Right lobe of liver (tissue), 6 donors: ENCODE data around the gene MED6. TPM values are rescaled to one million over a fixed set of nuclear protein-coding genes. Genes with fewer than 3 reads are reported as not detected.

Source experiments
- ATAC-seq, 4 donors: fragments of 200-7000 bp; cut with Tn5 transposase; one replicate each; pipeline ENCODE4 v1.9.1; 2020; ENCODE audit warnings: mild to moderate bottlenecking in 4 of 4, moderate library complexity in 4 of 4
- DNase-seq, 3 donors: peaks; one replicate each; pipeline ENCODE4 v3.0.0-alpha.2; 2020
- H3K27ac ChIP-seq, 3 donors: fragments of 200-600 bp; one replicate each; pipeline ENCODE4 v1.8.0; 2022
- H3K27me3 ChIP-seq, 2 donors: fragments of 200-600 bp; one replicate each; pipeline ENCODE4 v1.8.0; 2022
- H3K36me3 ChIP-seq, 4 donors: fragments of 200-600 bp; sonication (generic) in 1 of 4; one replicate each; pipeline versions ENCODE4 v1.5.1 to v1.8.0; 2017 to 2022; ENCODE audit warnings: control low read depth in 1 of 4
- H3K4me1 ChIP-seq, 4 donors: fragments of 200-600 bp; sonication (generic) in 1 of 4; one replicate each; pipeline versions ENCODE4 v1.5.1 to v1.8.0; 2017 to 2022; ENCODE audit warnings: control low read depth in 1 of 4
- H3K4me3 ChIP-seq, 3 donors: fragments of 200-600 bp; one replicate each; pipeline ENCODE4 v1.8.0; 2022
- H3K9me3 ChIP-seq, 4 donors: fragments of 200-600 bp; sonication (generic) in 1 of 4; one replicate each; pipeline versions ENCODE4 v1.5.1 to v1.8.0; 2017 to 2022; ENCODE audit warnings: control low read depth in 1 of 4
- CTCF ChIP-seq, 4 donors: fragments of 200-600 bp in 3 of 4; fragments of 450-650 bp in 1 of 4; IDR thresholded peaks; one replicate each; pipeline versions ENCODE4 v1.5.1 to v1.8.0; 2016 to 2022; ENCODE audit warnings: antibody characterized with exemption in 4 of 4, mild to moderate bottlenecking in 2 of 4
- POLR2A ChIP-seq: fragments of 450-650 bp; IDR thresholded peaks from one replicate; pipeline ENCODE4 v1.6.1; 2017; ENCODE audit warnings: antibody characterized with exemption, mild to moderate bottlenecking
- WGBS: methylation state at CpG from one replicate; pipeline ENCODE4 v1.1.6; 2018; ENCODE audit warnings: low coverage, low lambda C conversion rate; ENCODE audit not compliant: insufficient coverage; ENCODE audit errors: missing lambda C conversion rate; 5-methylcytosine and 5-hydroxymethylcytosine counted together
- intact Hi-C, 2 donors: fragments of 100-400 bp; cut with DNase I; formaldehyde crosslinking; loops; one replicate each; pipeline versions ENCODE4 v1.11.2 to v1.14.1; 2022
- total RNA-seq, 6 experiments: library from RNA; depleted of rRNA in 2 of 6; stranded (reverse); fragments of >200 nt in 2 of 6; fragmentation: NEBNext Ultra II Directional in 3 of 6; extraction: Animal tissue kit (Norgen Biotek cat#: 25700) in 3 of 6; gene quantifications; one replicate each; pipeline versions ENCODE4 v1.1.0 to v1.2.4, GENCODE V29; 2016 to 2023
- donor health status: DM: no; HTN: yes; CAD: no.
- donor health status: DM: no; HTN: no; CAD: no.
- donor health status: DM: no; HTN: no; CAD: no.
- donor health status: DM: no; HTN: yes; CAD: no.
- donor health status: DM: no; HTN: yes; CAD: no.

MED6 gene
- total RNA-seq, 6 experiments from 2014 or later: 8.8 to 20.0 (median 13.7) TPM

- intact Hi-C loops: no loop called here
- Histone ChIP-seq H3K27ac (no peak overlapping the region), H3K4me3 (peak overlapping the region in 2 of 3 donors; percentile 79 to 89), H3K9me3 (no peaks in the 10 kb centered on the region), H3K27me3 (no peaks in the 10 kb centered on the region), H3K36me3 (peaks cover 0 to 21% (median 10%) of the 10 kb centered on the region in 4 donors), H3K4me1 (peaks cover 0 to 17% (median 7%) of the 10 kb centered on the region in 4 donors)
- DNase-seq (no peak), ATAC-seq (no peak)
- TF ChIP-seq CTCF (IDR thresholded peaks at IDR 0.05): no peak
- no peak for TF ChIP-seq POLR2A
- 33% methylated on average over 1 of the region's 1 CpG for WGBS
These were observed 1.1 kb downstream of the MED6 start for GRCh38 chr14:70599345-70599744.

- H3K4me1 ChIP-seq: peaks cover 0 to 17% (median 7%) of the 10 kb centered on the region in 4 donors
- H3K27ac ChIP-seq: no peak overlapping the region
- H3K9me3 ChIP-seq: no peaks in the 10 kb centered on the region
- TF ChIP-seq CTCF (IDR thresholded peaks at IDR 0.05) (no peak), POLR2A (no peak)
- H3K36me3 ChIP-seq: peaks cover 0 to 37% (median 16%) of the 10 kb centered on the region in 4 donors
- no peaks in the 10 kb centered on the region for H3K27me3 ChIP-seq
- DNase-seq (no peak), ATAC-seq (no peak)
- intact Hi-C loops: no loop called here
- WGBS: 83% methylated on average over 1 of the region's 3 CpGs
- no peak overlapping the region for H3K4me3 ChIP-seq
These were observed 2.7 kb downstream of the MED6 start for GRCh38 chr14:70597731-70598130.

DNA sequence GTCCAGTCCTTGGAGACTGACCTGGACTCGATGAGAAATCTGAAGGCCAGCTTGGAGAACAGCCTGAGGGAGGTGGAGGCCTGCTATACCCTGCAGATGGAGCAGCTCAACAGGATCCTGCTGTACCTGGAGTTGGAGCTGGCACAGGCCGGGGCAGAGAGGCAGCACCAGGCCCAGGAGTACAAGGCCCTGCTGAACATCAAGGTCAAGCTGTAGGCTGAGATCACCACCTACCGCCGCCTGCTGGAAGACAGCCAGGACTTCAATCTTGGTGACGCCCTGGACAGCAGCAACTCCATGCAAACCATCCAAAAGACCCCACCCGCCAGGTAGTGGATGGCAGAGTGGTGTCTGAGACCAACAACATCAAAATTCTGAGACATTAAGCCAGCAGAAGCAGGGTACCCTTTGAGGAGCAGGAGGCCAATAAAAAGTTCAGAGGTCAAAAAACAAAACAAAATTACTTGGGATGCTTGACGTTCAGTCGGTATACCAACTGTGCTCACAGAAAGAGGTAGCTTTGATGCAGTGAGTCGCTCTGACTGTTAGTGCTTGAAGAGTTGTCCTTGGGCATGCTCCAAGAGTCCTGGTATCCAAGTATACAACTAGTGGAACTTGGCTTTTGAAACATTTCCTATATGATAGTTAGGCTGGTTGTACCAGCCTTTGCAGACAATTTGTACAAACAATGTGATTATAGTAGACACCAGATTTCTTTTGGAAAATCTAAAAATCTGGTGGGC is 4.8 kb downstream of the MED6 start:
- TF ChIP-seq CTCF (IDR thresholded peaks at IDR 0.05) (no peak), POLR2A (no peak)
- intact Hi-C loops: no loop called here
- no peaks in the 10 kb centered on the region for H3K27me3 ChIP-seq
- DNase-seq: no peak
- no peak overlapping the region for H3K4me3 ChIP-seq
- ATAC-seq: no peak
- peaks cover 0 to 14% (median 5%) of the 10 kb centered on the region in 4 donors for H3K4me1 ChIP-seq
- H3K36me3 ChIP-seq: peaks cover 0 to 58% (median 25%) of the 10 kb centered on the region in 4 donors
- no peaks in the 10 kb centered on the region for H3K9me3 ChIP-seq
- 94% methylated on average over 7 of the region's 9 CpGs for WGBS
- no peak overlapping the region for H3K27ac ChIP-seq

- intact Hi-C loops: no loop called here
- Histone ChIP-seq H3K36me3 (peaks cover 0 to 65% (median 27%) of the 10 kb centered on the region in 4 donors), H3K27ac (no peak overlapping the region), H3K4me1 (peaks cover 0 to 8% (median 4%) of the 10 kb centered on the region in 4 donors), H3K4me3 (no peak overlapping the region), H3K9me3 (no peaks in the 10 kb centered on the region), H3K27me3 (no peaks in the 10 kb centered on the region)
- TF ChIP-seq CTCF (IDR thresholded peaks at IDR 0.05) (no peak), POLR2A (no peak)
- WGBS: 89% methylated on average over 5 of the region's 9 CpGs
- DNase-seq (no peak), ATAC-seq (no peak)
These were observed 6.0 kb downstream of the MED6 start for GRCh38 chr14:70594461-70594860.
